MM.1S (cell line): ENCODE results near the gene NXT1.

ENCODE experiments used
- DNase-seq: peaks from one replicate; pipeline ENCODE4 v3.0.0-alpha.2; 2015
- H2AFZ ChIP-seq: fragments of 300-600 bp; sonication (generic); 2 replicates; pipeline ENCODE4 v1.6.0; 2016; ENCODE audit warnings: antibody characterized with exemption, low read length
- H3F3A ChIP-seq: fragments of 300-600 bp; sonication (generic); 2 replicates; pipeline ENCODE4 v1.6.1; 2016; ENCODE audit warnings: mild to moderate bottlenecking, antibody characterized with exemption, low read length, moderate library complexity, mixed read lengths; ENCODE audit not compliant: insufficient read depth
- H3K27ac ChIP-seq: fragments of 300-600 bp; sonication (generic); 2 replicates; pipeline ENCODE4 v1.5.1; 2016; ENCODE audit warnings: mild to moderate bottlenecking, low read length
- H3K27me3 ChIP-seq: fragments of 300-600 bp; sonication (generic); replicated peaks from 2 replicates; pipeline ENCODE4 v1.6.0; 2016; ENCODE audit warnings: low read length; ENCODE audit not compliant: insufficient read depth
- H3K36me3 ChIP-seq: fragments of 300-600 bp; sonication (generic); replicated peaks from 2 replicates; pipeline ENCODE4 v1.6.1; 2016; ENCODE audit warnings: mild to moderate bottlenecking, low read length, mixed read lengths; ENCODE audit not compliant: insufficient read depth
- H3K4me1 ChIP-seq: fragments of 300-600 bp; sonication (generic); 2 replicates; pipeline ENCODE4 v1.6.1; 2016; ENCODE audit warnings: low read length, mixed read lengths
- H3K4me2 ChIP-seq: fragments of 300-600 bp; sonication (generic); 2 replicates; pipeline ENCODE4 v1.6.0; 2016; ENCODE audit warnings: low read depth, low read length
- H3K4me3 ChIP-seq: fragments of 300-600 bp; sonication (generic); 2 replicates; pipeline ENCODE4 v1.5.1; 2016; ENCODE audit warnings: low read length, mixed read lengths
- H3K79me2 ChIP-seq: fragments of 300-600 bp; sonication (generic); 2 replicates; pipeline ENCODE4 v1.6.1; 2016; ENCODE audit warnings: mixed run types, low read length, mixed read lengths
- H3K9ac ChIP-seq: fragments of 300-600 bp; sonication (generic); 2 replicates; pipeline ENCODE4 v1.6.1; 2016; ENCODE audit warnings: low read length, mixed read lengths
- H3K9me2 ChIP-seq: fragments of 300-600 bp; sonication (generic); replicated peaks from 2 replicates; pipeline ENCODE4 v1.6.1; 2016; ENCODE audit warnings: mild to moderate bottlenecking, low read length, mixed read lengths; ENCODE audit not compliant: insufficient read depth
- H3K9me3 ChIP-seq: fragments of 300-600 bp; sonication (generic); replicated peaks from 2 replicates; pipeline ENCODE4 v1.6.1; 2016; ENCODE audit warnings: mild to moderate bottlenecking, low read length, mixed read lengths; ENCODE audit not compliant: insufficient read depth
- H4K20me1 ChIP-seq: fragments of 300-600 bp; sonication (generic); 2 replicates; pipeline ENCODE4 v1.6.1; 2016; ENCODE audit warnings: mild to moderate bottlenecking, low read length, moderate library complexity, mixed read lengths; ENCODE audit not compliant: insufficient read depth
- CTCF ChIP-seq: fragments of 300-600 bp; sonication (generic); IDR thresholded peaks from 2 replicates; pipeline ENCODE4 v1.5.1; 2016; ENCODE audit warnings: antibody characterized with exemption, low read length, mixed read lengths
- EZH2 ChIP-seq: fragments of 300-600 bp; sonication (generic); optimal IDR thresholded peaks from 2 replicates; pipeline ENCODE3; 2017; ENCODE audit warnings: low read depth, mild to moderate bottlenecking, antibody characterized with exemption, low read length, mixed read lengths
- EZH2phosphoT487 ChIP-seq: fragments of 300-600 bp; sonication (generic); IDR thresholded peaks from 2 replicates; pipeline ENCODE4 v1.6.1; 2018; ENCODE audit warnings: antibody characterized with exemption, low read length

Gene NXT1

GRCh38 chr20:23370274-23370673 is 19.7 kb downstream of the NXT1 start:
- Histone ChIP-seq H3K9me3 (no peaks in the 10 kb centered on the region), H3K9me2 (no peaks in the 10 kb centered on the region), H3K4me1 (peaks cover 26% of the 10 kb centered on the region), H3K4me2 (no peak overlapping the region), H2AFZ (no peak overlapping the region), H3F3A (peaks cover 12% of the 10 kb centered on the region), H3K36me3 (peaks cover 5% of the 10 kb centered on the region; the same call in 1 of the 2 replicates), H4K20me1 (no peaks in the 10 kb centered on the region), H3K27me3 (no peaks in the 10 kb centered on the region), H3K79me2 (peaks cover 45% of the 10 kb centered on the region), H3K4me3 (no peak overlapping the region), H3K9ac (no peak overlapping the region), H3K27ac (no peak overlapping the region)
- no peak for TF ChIP-seq EZH2
- TF ChIP-seq EZH2phosphoT487 = no peak
- no peak for TF ChIP-seq CTCF
- no peak for DNase-seq

- peaks cover 20% of the 10 kb centered on the region for H3K4me1 ChIP-seq
- H3K4me2 ChIP-seq = no peak overlapping the region
- H3K4me3 ChIP-seq = no peak overlapping the region
- no peaks in the 10 kb centered on the region for H4K20me1 ChIP-seq
- TF ChIP-seq CTCF (no peak), EZH2phosphoT487 (no peak), EZH2 (no peak)
- no peaks in the 10 kb centered on the region for H3K9me3 ChIP-seq
- no peaks in the 10 kb centered on the region for H3K9me2 ChIP-seq
- no peak overlapping the region for H2AFZ ChIP-seq
- H3K27ac ChIP-seq = no peak overlapping the region
- H3F3A ChIP-seq = peaks cover 8% of the 10 kb centered on the region
- no peak for DNase-seq
- H3K79me2 ChIP-seq = peaks cover 39% of the 10 kb centered on the region
- H3K36me3 ChIP-seq = peaks cover 5% of the 10 kb centered on the region; the same call in 1 of the 2 replicates
- H3K9ac ChIP-seq = no peak overlapping the region
- H3K27me3 ChIP-seq = no peaks in the 10 kb centered on the region
These were observed 20.3 kb downstream of the NXT1 start for GRCh38 chr20:23370873-23371272.

GRCh38 chr20:23371496-23371895 is 20.9 kb downstream of the NXT1 start:
- peaks cover 16% of the 10 kb centered on the region for H3K4me1 ChIP-seq
- peaks cover 2% of the 10 kb centered on the region; the same call in 1 of the 2 replicates for H3F3A ChIP-seq
- no peak overlapping the region for H3K4me3 ChIP-seq
- H3K9ac ChIP-seq = no peak overlapping the region
- TF ChIP-seq EZH2phosphoT487 (no peak), EZH2 (no peak)
- no peaks in the 10 kb centered on the region for H4K20me1 ChIP-seq
- DNase-seq = no peak
- H3K79me2 ChIP-seq = peaks cover 35% of the 10 kb centered on the region
- no peak overlapping the region for H3K4me2 ChIP-seq
- H3K9me3 ChIP-seq = no peaks in the 10 kb centered on the region
- no peak overlapping the region for H3K27ac ChIP-seq
- no peak overlapping the region for H2AFZ ChIP-seq
- H3K27me3 ChIP-seq = no peaks in the 10 kb centered on the region
- H3K36me3 ChIP-seq = peaks cover 5% of the 10 kb centered on the region; the same call in 1 of the 2 replicates
- H3K9me2 ChIP-seq = no peaks in the 10 kb centered on the region

- Histone ChIP-seq H3K9ac (no peak overlapping the region), H3F3A (no peaks in the 10 kb centered on the region; the same call in 1 of the 2 replicates), H3K4me1 (no peaks in the 10 kb centered on the region), H3K4me3 (no peak overlapping the region), H3K27ac (no peak overlapping the region), H3K79me2 (peaks cover 6% of the 10 kb centered on the region), H3K27me3 (no peaks in the 10 kb centered on the region), H3K4me2 (no peak overlapping the region), H3K9me3 (no peaks in the 10 kb centered on the region), H3K9me2 (no peaks in the 10 kb centered on the region), H2AFZ (no peak overlapping the region), H3K36me3 (no peaks in the 10 kb centered on the region; the same call in 1 of the 2 replicates), H4K20me1 (no peaks in the 10 kb centered on the region)
- TF ChIP-seq EZH2phosphoT487 (no peak), CTCF (no peak), EZH2 (no peak)
- no peak for DNase-seq
These were observed 23.9 kb downstream of the NXT1 start for GRCh38 chr20:23374441-23374840.
